T-helper 1 cell treated with Interleukin-12 subunit alpha and Interleukin-12 subunit beta and Interleukin-4 antibody, amounts not matched to agents 30 μg/mL and 1 μg/mL, for 36 hours (primary cell): ENCODE results near the gene TTC29.
"Not testable (repeated sequence)": the region's sequence is repeated elsewhere in the genome, so short reads cannot be mapped to it uniquely, and the experiment has no call there.

Experiments
- H3K27ac Mint-ChIP-seq: one replicate; pipeline ENCODE4 v1.8.0; 2021; ENCODE audit warnings: mild to moderate bottlenecking, mixed read lengths
- H3K27me3 Mint-ChIP-seq: one replicate; pipeline ENCODE4 v1.8.0; 2021; ENCODE audit warnings: low read depth, mixed read lengths
- H3K36me3 Mint-ChIP-seq: one replicate; pipeline ENCODE4 v1.8.0; 2021; ENCODE audit warnings: low read depth, mixed read lengths
- H3K4me1 Mint-ChIP-seq: one replicate; pipeline ENCODE4 v1.8.0; 2021; ENCODE audit warnings: low read depth, mixed read lengths
- H3K4me3 Mint-ChIP-seq: one replicate; pipeline ENCODE4 v1.8.0; 2021; ENCODE audit warnings: mild to moderate bottlenecking, moderate library complexity, mixed read lengths
- H3K9me3 Mint-ChIP-seq: one replicate; pipeline ENCODE4 v1.8.0; 2021; ENCODE audit warnings: mixed read lengths

Gene TTC29

GRCh38 chr4:146709956-146710355, 235.7 kb downstream of the TTC29 start:
- Mint-ChIP-seq H3K27me3 (no peaks in the 10 kb centered on the region), H3K4me1 (no peaks in the 10 kb centered on the region), H3K36me3 (no peaks in the 10 kb centered on the region), H3K27ac (no peak overlapping the region), H3K4me3 (no peak overlapping the region), H3K9me3 (no peaks in the 10 kb centered on the region)

- H3K4me1 Mint-ChIP-seq: no peaks in the 10 kb centered on the region
- H3K36me3 Mint-ChIP-seq: no peaks in the 10 kb centered on the region
- no peak overlapping the region for H3K27ac Mint-ChIP-seq
- H3K4me3 Mint-ChIP-seq: no peak overlapping the region
- no peaks in the 10 kb centered on the region for H3K9me3 Mint-ChIP-seq
- no peaks in the 10 kb centered on the region for H3K27me3 Mint-ChIP-seq
Observed at GRCh38 chr4:146699910-146700309, 245.8 kb downstream of the TTC29 start.

DNA sequence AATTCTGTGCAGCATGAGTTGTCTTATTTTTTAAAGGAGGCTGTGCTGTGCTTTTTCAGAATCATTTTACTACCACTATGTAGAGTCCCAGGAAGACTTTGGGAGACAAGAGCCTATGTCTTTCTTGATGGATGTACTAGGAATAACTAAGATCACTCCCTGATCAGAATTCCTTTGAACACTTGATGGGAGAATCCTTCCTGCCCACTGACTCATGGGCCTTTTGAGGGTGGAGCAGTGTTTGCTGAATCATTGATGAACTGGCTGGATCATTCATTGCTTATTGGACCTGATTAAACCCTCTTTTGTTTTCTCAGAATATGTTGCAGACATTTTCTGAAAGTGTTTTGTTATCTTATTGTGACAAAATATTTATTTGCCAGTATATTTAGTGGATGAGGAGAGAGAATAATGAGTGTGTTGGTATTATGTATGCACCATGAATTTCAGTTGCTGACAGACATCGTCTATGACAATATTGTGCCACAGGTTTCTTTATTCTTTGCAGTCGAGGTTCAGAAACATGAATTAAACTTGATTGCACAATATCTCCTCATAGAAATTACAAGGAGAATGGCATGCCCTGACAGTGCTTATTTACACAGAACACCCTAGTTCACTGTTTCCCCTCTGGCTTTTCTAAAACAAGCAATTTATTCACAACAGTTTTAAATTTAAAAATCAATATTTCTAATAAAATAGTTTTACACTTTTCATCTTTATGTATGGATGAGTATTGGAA, 270.7 kb downstream of the TTC29 start:
- Mint-ChIP-seq H3K9me3 (no peaks in the 10 kb centered on the region), H3K4me3 (no peak overlapping the region), H3K27me3 (no peaks in the 10 kb centered on the region), H3K27ac (no peak overlapping the region), H3K4me1 (no peaks in the 10 kb centered on the region), H3K36me3 (no peaks in the 10 kb centered on the region)

DNA sequence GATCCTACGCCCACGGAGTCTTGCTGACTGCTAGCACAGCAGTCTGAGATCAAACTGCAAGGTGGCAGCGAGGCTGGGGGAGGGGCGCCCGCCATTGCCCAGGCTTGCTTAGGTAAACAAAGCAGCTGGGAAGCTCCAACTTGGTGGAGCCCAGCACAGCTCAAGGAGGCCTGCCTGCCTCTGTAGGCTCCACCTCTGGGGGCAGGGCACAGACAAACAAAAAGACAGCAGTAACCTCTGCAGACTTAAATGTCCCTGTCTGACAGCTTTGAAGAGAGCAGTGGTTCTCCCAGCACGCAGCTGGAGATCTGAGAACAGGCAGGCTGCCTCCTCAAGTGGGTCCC, 281.7 kb downstream of the TTC29 start:
- not testable (repeated sequence) for H3K4me3 Mint-ChIP-seq, H3K27ac Mint-ChIP-seq, H3K36me3 Mint-ChIP-seq, H3K4me1 Mint-ChIP-seq, H3K9me3 Mint-ChIP-seq, H3K27me3 Mint-ChIP-seq

GRCh38 chr4:146661367-146661766, 284.3 kb downstream of the TTC29 start:
- Mint-ChIP-seq H3K27ac (no peak overlapping the region), H3K4me3 (no peak overlapping the region), H3K36me3 (no peaks in the 10 kb centered on the region), H3K4me1 (no peaks in the 10 kb centered on the region), H3K9me3 (peaks cover 4% of the 10 kb centered on the region), H3K27me3 (peaks cover 12% of the 10 kb centered on the region)
